ENCODE results near the gene NRXN3.
"Not testable (repeated sequence)": the region's sequence is repeated elsewhere in the genome, so short reads cannot be mapped to it uniquely, and the experiment has no call there.

GRCh38 chr14:78541788-78542187 is 371.6 kb downstream of the NRXN3 start:
- TF ChIP-seq CTCF, POLR2A (IDR thresholded peaks at IDR 0.05): not testable (repeated sequence)

Measured in body of pancreas (tissue), 4 donors.